CD14-positive monocyte (primary cell): Measurements from ENCODE around the gene KNDC1. TPM values are rescaled to one million over a fixed set of nuclear protein-coding genes. Genes with fewer than 3 reads are reported as not detected.
A peak's percentile ranks its signal among the peaks of the same experiment; 100 is the strongest.

Experiments used
- DNase-seq, 3 donors: peaks; one replicate each; pipeline ENCODE4 v3.0.0-alpha.2; 2011 to 2022
- H2AFZ ChIP-seq: 2 replicates; pipeline ENCODE4 v1.6.0; 2012; ENCODE audit warnings: mild to moderate bottlenecking, low read depth, low read length, inconsistent platforms; ENCODE audit not compliant: insufficient read depth, poor library complexity, severe bottlenecking
- H3K27ac ChIP-seq, 2 donors: 1 replicate in 1 of 2; 2 replicates in 1 of 2; pipeline ENCODE4 v1.5.1; 2012 to 2013; ENCODE audit warnings: low read length in 2 of 2, control low read depth in 1 of 2, inconsistent platforms in 1 of 2, low read depth in 1 of 2, mild to moderate bottlenecking in 1 of 2
- H3K27me3 ChIP-seq, 2 donors: one replicate each; pipeline versions ENCODE4 v1.6.0 to v1.6.1; 2011 to 2013; ENCODE audit warnings: low read length in 2 of 2; ENCODE audit not compliant: control insufficient read depth in 2 of 2, insufficient read depth in 2 of 2
- H3K36me3 ChIP-seq, 2 donors: replicated peaks in 1 of 2; 1 replicate in 1 of 2; 2 replicates in 1 of 2; pipeline versions ENCODE4 v1.5.1 to v1.6.1; 2012 to 2013; ENCODE audit warnings: low read length in 2 of 2, control low read depth in 1 of 2, inconsistent platforms in 1 of 2, mild to moderate bottlenecking in 1 of 2; ENCODE audit not compliant: insufficient read depth in 2 of 2, control insufficient read depth in 1 of 2
- H3K4me1 ChIP-seq, 2 donors: 1 replicate in 1 of 2; 2 replicates in 1 of 2; pipeline versions ENCODE4 v1.5.1 to v1.6.1; 2012 to 2013; ENCODE audit warnings: low read length in 2 of 2, control low read depth in 1 of 2, inconsistent platforms in 1 of 2, mild to moderate bottlenecking in 1 of 2, moderate library complexity in 1 of 2; ENCODE audit not compliant: insufficient read depth in 2 of 2, control insufficient read depth in 1 of 2
- H3K4me2 ChIP-seq: replicated peaks from 2 replicates; pipeline ENCODE3; 2012; ENCODE audit warnings: low read length, moderate library complexity, mild to moderate bottlenecking; ENCODE audit not compliant: poor library complexity, severe bottlenecking; ENCODE audit errors: extremely low read depth
- H3K4me3 ChIP-seq, 3 experiments: fragments of 200-600 bp in 1 of 3; sonication (generic) in 1 of 3; replicated peaks in 1 of 3; 1 replicate in 2 of 3; 2 replicates in 1 of 3; pipeline ENCODE4 v1.5.1; 2011 to 2013; ENCODE audit warnings: low read length in 3 of 3, mild to moderate bottlenecking in 3 of 3, control low read depth in 2 of 3, low read depth in 2 of 3, inconsistent platforms in 1 of 3, moderate library complexity in 1 of 3
- H3K79me2 ChIP-seq: 2 replicates; pipeline ENCODE4 v1.6.0; 2012; ENCODE audit warnings: mild to moderate bottlenecking, control low read depth, inconsistent platforms, low read length, moderate library complexity; ENCODE audit not compliant: insufficient read depth
- H3K9ac ChIP-seq: 2 replicates; pipeline ENCODE4 v1.6.0; 2017; ENCODE audit warnings: low read length, mild to moderate bottlenecking; ENCODE audit not compliant: insufficient read depth, poor library complexity, severe bottlenecking
- H3K9me3 ChIP-seq, 2 donors: replicated peaks in 1 of 2; 1 replicate in 1 of 2; 2 replicates in 1 of 2; pipeline versions ENCODE4 v1.5.1 to v1.6.1; 2012 to 2013; ENCODE audit warnings: low read length in 2 of 2, control low read depth in 1 of 2; ENCODE audit not compliant: control insufficient read depth in 1 of 2, insufficient read depth in 1 of 2
- H4K20me1 ChIP-seq: 2 replicates; pipeline ENCODE4 v1.6.0; 2012; ENCODE audit warnings: mild to moderate bottlenecking, low read length, control low read depth, moderate library complexity; ENCODE audit not compliant: insufficient read depth
- H3K27ac Mint-ChIP-seq, 7 donors: one replicate each; pipeline ENCODE4 v1.8.0; 2020; ENCODE audit warnings: mild to moderate bottlenecking in 7 of 7, mixed read lengths in 7 of 7, moderate library complexity in 6 of 7, inconsistent platforms in 2 of 7
- H3K27me3 Mint-ChIP-seq, 3 donors: one replicate each; pipeline ENCODE4 v1.8.0; 2021 to 2022; ENCODE audit warnings: low read depth in 3 of 3, mild to moderate bottlenecking in 3 of 3, mixed read lengths in 3 of 3, moderate library complexity in 3 of 3, inconsistent platforms in 1 of 3
- H3K36me3 Mint-ChIP-seq, 2 donors: one replicate each; pipeline ENCODE4 v1.8.0; 2020; ENCODE audit warnings: mixed read lengths in 2 of 2, inconsistent platforms in 1 of 2, mild to moderate bottlenecking in 1 of 2
- H3K4me1 Mint-ChIP-seq: one replicate; pipeline ENCODE4 v1.8.0; 2020; ENCODE audit warnings: mild to moderate bottlenecking, mixed read lengths
- H3K4me3 Mint-ChIP-seq, 2 donors: one replicate each; pipeline ENCODE4 v1.8.0; 2020; ENCODE audit warnings: mild to moderate bottlenecking in 2 of 2, mixed read lengths in 2 of 2, moderate library complexity in 1 of 2
- H3K9me3 Mint-ChIP-seq, 7 donors: one replicate each; pipeline ENCODE4 v1.8.0; 2020 to 2022; ENCODE audit warnings: mixed read lengths in 7 of 7, mild to moderate bottlenecking in 6 of 7, moderate library complexity in 6 of 7, inconsistent platforms in 2 of 7
- CTCF ChIP-seq: fragments of 200-600 bp; IDR thresholded peaks from one replicate; pipeline ENCODE4 v1.8.0; 2022; ENCODE audit warnings: antibody characterized with exemption, mild to moderate bottlenecking
- WGBS: methylation state at CpG from one replicate; pipeline ENCODE4 v1.1.5; 2013; ENCODE audit warnings: missing lambda C conversion rate; ENCODE audit not compliant: insufficient coverage; 5-methylcytosine and 5-hydroxymethylcytosine counted together
- intact Hi-C, 2 donors: fragments of 100-400 bp; cut with micrococcal nuclease; formaldehyde crosslinking; loops; one replicate each; pipeline versions ENCODE4 v1.15.0 to v1.15.1; 2023
- polyA plus RNA-seq, 3 donors: library from polyadenylated mRNA; depleted of rRNA in 1 of 3; unstranded in 2 of 3; stranded (reverse) in 1 of 3; fragments of 300-500 nt in 2 of 3; fragments of >200 nt in 1 of 3; fragmentation: Illumina TruSeq in 2 of 3; gene quantifications; 1 replicate in 2 of 3; 2 replicates in 1 of 3; pipeline ENCODE4 v1.2.3, GENCODE V29; 2012 to 2021

Gene KNDC1
- polyA plus RNA-seq, 3 donors: 0.22 to 0.80 TPM; not detected in 1

GRCh38 chr10:133195611-133196010, 35.6 kb downstream of the KNDC1 start:
- intact Hi-C loops: no loop called here
- H3K4me1 Mint-ChIP-seq: no peaks in the 10 kb centered on the region
- no peak overlapping the region for H3K4me3 ChIP-seq
- no peak overlapping the region for H3K27ac ChIP-seq
- no peaks in the 10 kb centered on the region for H3K36me3 ChIP-seq
- H2AFZ ChIP-seq: no peak overlapping the region
- H3K9me3 ChIP-seq: no peaks in the 10 kb centered on the region
- no peaks in the 10 kb centered on the region for H3K4me1 ChIP-seq
- 97% methylated on average over 20 of the region's 23 CpGs for WGBS
- H3K9me3 Mint-ChIP-seq: peaks cover 0 to 12% (median 5%) of the 10 kb centered on the region in 7 donors
- no peak overlapping the region for H3K4me3 Mint-ChIP-seq
- H3K4me2 ChIP-seq: no peak overlapping the region
- TF ChIP-seq CTCF: no peak
- H3K27me3 ChIP-seq: no peaks in the 10 kb centered on the region
- no peak for DNase-seq
- H3K79me2 ChIP-seq: no peaks in the 10 kb centered on the region
- H4K20me1 ChIP-seq: no peaks in the 10 kb centered on the region
- H3K36me3 Mint-ChIP-seq: no peaks in the 10 kb centered on the region
- H3K9ac ChIP-seq: no peak overlapping the region
- H3K27ac Mint-ChIP-seq: no peak overlapping the region
- peaks cover 4 to 22% (median 11%) of the 10 kb centered on the region in 3 donors for H3K27me3 Mint-ChIP-seq

GRCh38 chr10:133196221-133196915, 36.3 kb downstream of the KNDC1 start:
- 86% methylated on average over 23 of the region's 24 CpGs for WGBS
- Mint-ChIP-seq H3K27ac (peak overlapping the region in 1 of 7 donors; percentile 57), H3K4me1 (no peaks in the 10 kb centered on the region), H3K36me3 (no peaks in the 10 kb centered on the region), H3K27me3 (peaks cover 4 to 22% (median 11%) of the 10 kb centered on the region in 3 donors), H3K9me3 (peaks cover 0 to 12% (median 5%) of the 10 kb centered on the region in 7 donors), H3K4me3 (no peak overlapping the region)
- no peak overlapping the region for H3K27ac ChIP-seq
- H3K27me3 ChIP-seq: no peaks in the 10 kb centered on the region
- no peak overlapping the region for H3K4me3 ChIP-seq
- TF ChIP-seq CTCF: no peak
- no peaks in the 10 kb centered on the region for H3K79me2 ChIP-seq
- intact Hi-C loops: no loop called here
- H3K4me2 ChIP-seq: no peak overlapping the region
- H3K36me3 ChIP-seq: no peaks in the 10 kb centered on the region
- H3K9ac ChIP-seq: no peak overlapping the region
- no peaks in the 10 kb centered on the region for H4K20me1 ChIP-seq
- no peak for DNase-seq
- H3K9me3 ChIP-seq: no peaks in the 10 kb centered on the region
- no peaks in the 10 kb centered on the region for H3K4me1 ChIP-seq
- H2AFZ ChIP-seq: no peak overlapping the region
